Breast epithelium (tissue), 3 donors: Measurements from ENCODE around the gene NUP88.

Experiments
- CTCF ChIP-seq, 3 donors: fragments of 450-650 bp; IDR thresholded peaks; one replicate each; pipeline ENCODE4 v1.5.1; 2016 to 2017; ENCODE audit warnings: antibody characterized with exemption in 3 of 3, mild to moderate bottlenecking in 3 of 3, moderate library complexity in 3 of 3
- POLR2A ChIP-seq: fragments of 450-650 bp; IDR thresholded peaks from one replicate; pipeline ENCODE4 v1.6.1; 2016; ENCODE audit warnings: antibody characterized with exemption, mild to moderate bottlenecking, moderate library complexity
- POLR2AphosphoS5 ChIP-seq, 3 donors: sonication (generic); formaldehyde crosslinking; IDR thresholded peaks; one replicate each; pipeline ENCODE4 v1.6.1; 2017; ENCODE audit warnings: antibody characterized with exemption in 3 of 3

DNA sequence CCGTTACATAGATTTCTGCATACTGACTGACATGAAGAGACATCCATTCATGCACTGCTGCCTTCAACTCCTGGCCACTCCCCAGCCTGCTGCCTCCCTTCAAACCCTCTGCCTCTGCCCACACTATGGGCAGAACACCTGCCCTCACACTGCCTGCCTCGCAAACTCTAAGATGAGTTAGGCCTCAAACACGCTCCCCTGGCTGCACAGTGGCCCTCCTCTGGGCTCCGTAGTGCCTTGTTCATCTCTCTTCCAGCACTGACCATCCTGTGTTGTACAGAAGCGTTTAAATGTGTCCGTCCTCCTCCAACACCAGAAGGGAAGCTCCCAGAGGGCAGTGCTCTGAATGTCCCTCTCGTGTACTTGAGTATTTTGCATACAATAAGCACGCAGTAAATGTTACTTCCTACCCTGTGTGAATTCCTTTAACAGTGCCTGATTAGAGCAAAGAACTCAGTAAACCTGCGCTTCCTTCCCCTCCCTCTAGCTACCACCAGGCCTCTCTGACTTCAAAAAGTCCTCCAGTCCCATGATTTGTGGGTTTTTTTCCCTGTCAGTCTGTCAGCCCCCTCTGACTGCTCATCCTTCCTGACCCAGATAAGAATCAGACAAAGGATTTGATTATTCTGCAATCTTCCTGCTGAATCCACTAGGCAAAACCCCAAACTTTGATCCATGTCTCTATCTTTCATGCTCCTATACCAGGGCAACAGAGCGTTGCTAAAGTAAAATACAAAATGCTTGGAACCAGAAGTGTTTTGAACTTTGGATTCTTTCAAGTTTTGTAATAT, 45.5 kb upstream of the NUP88 start:
- no peak for TF ChIP-seq CTCF (IDR thresholded peaks at IDR 0.05)
- TF ChIP-seq POLR2A: no peak
- no peak for TF ChIP-seq POLR2AphosphoS5 (IDR thresholded peaks at IDR 0.05)
